Mesendoderm (in vitro differentiated cells): Measurements from ENCODE around the gene POGLUT2.

Experiments
- DNase-seq: peaks from one replicate; pipeline ENCODE4 v3.0.0; 2013
- H2AK5ac ChIP-seq: 2 replicates; pipeline ENCODE4 v1.6.1; 2013; ENCODE audit warnings: low read length, inconsistent platforms
- H2BK120ac ChIP-seq: 2 replicates; pipeline ENCODE4 v1.6.1; 2013; ENCODE audit warnings: low read depth, mild to moderate bottlenecking, low read length, moderate library complexity, mixed read lengths
- H2BK15ac ChIP-seq: replicated peaks from 2 replicates; pipeline ENCODE4 v1.6.1; 2013; ENCODE audit warnings: low read depth, mild to moderate bottlenecking, moderate library complexity
- H2BK5ac ChIP-seq: 2 replicates; pipeline ENCODE4 v1.6.1; 2013; ENCODE audit warnings: low read length, inconsistent platforms
- H3K18ac ChIP-seq: 2 replicates; pipeline ENCODE4 v1.6.1; 2013; ENCODE audit warnings: mild to moderate bottlenecking, low read length, mixed read lengths
- H3K23ac ChIP-seq: one replicate; pipeline ENCODE4 v1.6.1; 2013; ENCODE audit warnings: low read length
- H3K27ac ChIP-seq: 2 replicates; pipeline ENCODE4 v1.5.1; 2013; ENCODE audit warnings: low read depth, mild to moderate bottlenecking, inconsistent platforms, low read length, moderate library complexity
- H3K27me3 ChIP-seq: 2 replicates; pipeline ENCODE4 v1.6.1; 2013; ENCODE audit warnings: low read length, control low read depth, mild to moderate bottlenecking, inconsistent platforms; ENCODE audit not compliant: insufficient read depth, poor library complexity
- H3K36me3 ChIP-seq: 2 replicates; pipeline ENCODE4 v1.6.1; 2013; ENCODE audit warnings: low read length, inconsistent platforms; ENCODE audit not compliant: control insufficient read depth, insufficient read depth
- H3K4ac ChIP-seq: one replicate; pipeline ENCODE4 v1.6.1; 2013; ENCODE audit warnings: low read depth, mild to moderate bottlenecking, low read length, moderate library complexity
- H3K4me1 ChIP-seq: 2 replicates; pipeline ENCODE4 v1.6.1; 2013; ENCODE audit warnings: low read depth, low read length, inconsistent platforms; ENCODE audit not compliant: control insufficient read depth
- H3K4me2 ChIP-seq: 2 replicates; pipeline ENCODE4 v1.6.1; 2013; ENCODE audit warnings: low read length
- H3K4me3 ChIP-seq: 2 replicates; pipeline ENCODE4 v1.5.1; 2013; ENCODE audit warnings: mild to moderate bottlenecking, low read length
- H3K56ac ChIP-seq: one replicate; pipeline ENCODE4 v1.6.1; 2013; ENCODE audit warnings: low read length
- H3K79me1 ChIP-seq: 2 replicates; pipeline ENCODE4 v1.6.1; 2013; ENCODE audit warnings: low read length, inconsistent platforms
- H3K79me2 ChIP-seq: 2 replicates; pipeline ENCODE4 v1.6.1; 2013; ENCODE audit warnings: mild to moderate bottlenecking, low read length; ENCODE audit not compliant: control insufficient read depth, insufficient read depth
- H3K9ac ChIP-seq: 2 replicates; pipeline ENCODE4 v1.6.1; 2013; ENCODE audit warnings: low read length, inconsistent platforms
- H4K5ac ChIP-seq: one replicate; pipeline ENCODE4 v1.6.1; 2013; ENCODE audit warnings: low read length
- H4K8ac ChIP-seq: one replicate; pipeline ENCODE4 v1.6.1; 2013; ENCODE audit warnings: low read depth, mild to moderate bottlenecking, control low read depth, low read length, moderate library complexity
- WGBS: extraction: QIAGEN DNeasy Blood & Tissue Kit; methylation state at CpG from one replicate; pipeline ENCODE4 v1.1.7; 2013; ENCODE audit warnings: low lambda C conversion rate, missing lambda C conversion rate; ENCODE audit not compliant: insufficient coverage; ENCODE audit errors: extremely low coverage; 5-methylcytosine and 5-hydroxymethylcytosine counted together

POGLUT2 gene

GRCh38 chr13:102799426-102800144, 809 bp upstream of the POGLUT2 start:
- Histone ChIP-seq H3K18ac (no peak overlapping the region), H3K79me1 (no peaks in the 10 kb centered on the region), H2BK120ac (no peak overlapping the region), H2AK5ac (no peak overlapping the region), H2BK15ac (no peak overlapping the region), H4K8ac (no peak overlapping the region), H3K4me2 (peak overlapping the region; percentile 97), H2BK5ac (no peak overlapping the region), H3K4ac (no peak overlapping the region), H3K36me3 (no peaks in the 10 kb centered on the region), H3K23ac (no peak overlapping the region), H3K4me1 (no peaks in the 10 kb centered on the region), H3K9ac (peak overlapping the region; percentile 86), H3K79me2 (no peaks in the 10 kb centered on the region), H4K5ac (no peak overlapping the region), H3K27me3 (no peaks in the 10 kb centered on the region), H3K4me3 (peak overlapping the region; percentile 72), H3K56ac (peak overlapping the region; percentile 85), H3K27ac (no peak overlapping the region)
- DNase-seq: peak; percentile 25
- no CpG with 5 or more reads among the region's 69 CpGs for WGBS

GRCh38 chr13:102793611-102794355, 5.0 kb downstream of the POGLUT2 start:
- H3K79me1 ChIP-seq: no peaks in the 10 kb centered on the region
- no peak overlapping the region for H3K4me2 ChIP-seq

GRCh38 chr13:102792396-102792795, 6.4 kb downstream of the POGLUT2 start:
- no peak overlapping the region for H3K27ac ChIP-seq
- no peak overlapping the region for H3K18ac ChIP-seq
- H2BK120ac ChIP-seq: no peak overlapping the region
- H2BK5ac ChIP-seq: no peak overlapping the region
- no peaks in the 10 kb centered on the region for H3K79me2 ChIP-seq
- H3K27me3 ChIP-seq: no peaks in the 10 kb centered on the region
- H3K9ac ChIP-seq: no peak overlapping the region
- no peak overlapping the region for H4K5ac ChIP-seq
- WGBS: no CpG with 5 or more reads among the region's 1 CpG
- no peak overlapping the region for H2BK15ac ChIP-seq
- H2AK5ac ChIP-seq: no peak overlapping the region
- no peaks in the 10 kb centered on the region for H3K36me3 ChIP-seq
- H3K4ac ChIP-seq: no peak overlapping the region
- no peaks in the 10 kb centered on the region for H3K79me1 ChIP-seq
- DNase-seq: no peak
- H3K4me1 ChIP-seq: no peaks in the 10 kb centered on the region
- H3K23ac ChIP-seq: no peak overlapping the region
- no peak overlapping the region for H4K8ac ChIP-seq
- H3K4me2 ChIP-seq: no peak overlapping the region
- H3K4me3 ChIP-seq: no peak overlapping the region
- H3K56ac ChIP-seq: no peak overlapping the region

More at GRCh38 chr13:102793611-102794355, 5.0 kb downstream of the POGLUT2 start:
- H3K18ac ChIP-seq: no peak overlapping the region
- no peak overlapping the region for H4K8ac ChIP-seq
- no peak overlapping the region for H2BK5ac ChIP-seq
- no peak for DNase-seq
- no peaks in the 10 kb centered on the region for H3K4me1 ChIP-seq
- no peaks in the 10 kb centered on the region for H3K36me3 ChIP-seq
- H2BK15ac ChIP-seq: no peak overlapping the region
- H3K23ac ChIP-seq: no peak overlapping the region
- no peak overlapping the region for H3K9ac ChIP-seq
- no peak overlapping the region for H2BK120ac ChIP-seq
- no peak overlapping the region for H3K56ac ChIP-seq
- H3K4me3 ChIP-seq: no peak overlapping the region
- H3K27ac ChIP-seq: no peak overlapping the region
- WGBS: no CpG with 5 or more reads among the region's 9 CpGs
- H4K5ac ChIP-seq: no peak overlapping the region
- H3K27me3 ChIP-seq: no peaks in the 10 kb centered on the region
- H2AK5ac ChIP-seq: no peak overlapping the region
- H3K79me2 ChIP-seq: no peaks in the 10 kb centered on the region
- H3K4ac ChIP-seq: no peak overlapping the region

GRCh38 chr13:102788683-102789082, 10.1 kb downstream of the POGLUT2 start:
- H3K79me2 ChIP-seq: no peaks in the 10 kb centered on the region
- H2AK5ac ChIP-seq: no peak overlapping the region
- H3K4ac ChIP-seq: no peak overlapping the region
- no peaks in the 10 kb centered on the region for H3K79me1 ChIP-seq
- no peak overlapping the region for H2BK120ac ChIP-seq
- no peak overlapping the region for H3K9ac ChIP-seq
- H4K8ac ChIP-seq: no peak overlapping the region
- H3K27ac ChIP-seq: no peak overlapping the region
- H4K5ac ChIP-seq: no peak overlapping the region
- no peak overlapping the region for H3K4me2 ChIP-seq
- no peak overlapping the region for H3K18ac ChIP-seq
- no peaks in the 10 kb centered on the region for H3K27me3 ChIP-seq
- H2BK5ac ChIP-seq: no peak overlapping the region
- no peak overlapping the region for H3K56ac ChIP-seq
- H3K4me3 ChIP-seq: no peak overlapping the region
- no CpG with 5 or more reads among the region's 8 CpGs for WGBS
- H3K36me3 ChIP-seq: peaks cover 1% of the 10 kb centered on the region
- H2BK15ac ChIP-seq: no peak overlapping the region
- no peak for DNase-seq
- H3K23ac ChIP-seq: no peak overlapping the region
- H3K4me1 ChIP-seq: no peaks in the 10 kb centered on the region

- DNase-seq: no peak
- Histone ChIP-seq H3K4me2 (no peak overlapping the region), H3K27me3 (no peaks in the 10 kb centered on the region), H3K9ac (no peak overlapping the region), H3K79me2 (no peaks in the 10 kb centered on the region), H3K4me1 (no peaks in the 10 kb centered on the region), H4K8ac (no peak overlapping the region), H3K56ac (no peak overlapping the region), H2BK15ac (no peak overlapping the region), H3K4ac (no peak overlapping the region), H3K18ac (no peak overlapping the region), H2BK5ac (no peak overlapping the region), H3K23ac (no peak overlapping the region), H3K79me1 (no peaks in the 10 kb centered on the region), H3K27ac (no peak overlapping the region), H2AK5ac (no peak overlapping the region), H2BK120ac (no peak overlapping the region), H4K5ac (no peak overlapping the region), H3K4me3 (no peak overlapping the region), H3K36me3 (peaks cover 1% of the 10 kb centered on the region)
- no CpG with 5 or more reads among the region's 3 CpGs for WGBS
These were observed 14.3 kb downstream of the POGLUT2 start for GRCh38 chr13:102784483-102784882.
